Mucosa of gallbladder (tissue), 1 donor: ENCODE data around the gene TNIP2. TPM values are rescaled to one million over a fixed set of nuclear protein-coding genes. Genes with fewer than 3 reads are reported as not detected.

Source experiments
- DNase-seq: peaks from one replicate; pipeline ENCODE4 v3.0.0-alpha.2; 2020; ENCODE audit warnings: low spot score
- total RNA-seq: library from RNA; stranded (reverse); gene quantifications from one replicate; pipeline ENCODE4 v1.2.1, GENCODE V29; 2021
- donor health status: DM: no; HTN: no; CAD: no.

Gene TNIP2
- total RNA-seq, 1 donor from 2014 or later, result 42.2 TPM

DNA sequence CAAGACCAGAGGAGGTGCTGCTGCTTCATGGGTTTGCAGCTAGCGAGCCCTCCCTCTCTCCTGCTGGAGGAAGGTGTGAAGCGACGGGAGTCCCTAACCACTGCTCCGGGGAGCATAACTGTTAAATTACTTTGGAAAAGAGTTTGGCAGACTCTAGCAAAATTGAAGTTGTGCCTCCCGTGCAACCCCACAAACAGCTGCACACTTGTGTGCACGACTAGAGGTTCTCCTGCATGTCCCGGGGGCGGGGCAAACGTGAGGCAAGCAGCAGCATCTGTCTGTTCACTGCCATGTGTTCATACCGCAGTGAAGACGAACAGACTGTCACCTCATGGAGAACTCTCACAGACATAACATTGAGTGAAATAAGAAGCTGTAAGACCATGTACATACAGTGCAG, 34.5 kb downstream of the TNIP2 start:
- no peak for DNase-seq

DNA sequence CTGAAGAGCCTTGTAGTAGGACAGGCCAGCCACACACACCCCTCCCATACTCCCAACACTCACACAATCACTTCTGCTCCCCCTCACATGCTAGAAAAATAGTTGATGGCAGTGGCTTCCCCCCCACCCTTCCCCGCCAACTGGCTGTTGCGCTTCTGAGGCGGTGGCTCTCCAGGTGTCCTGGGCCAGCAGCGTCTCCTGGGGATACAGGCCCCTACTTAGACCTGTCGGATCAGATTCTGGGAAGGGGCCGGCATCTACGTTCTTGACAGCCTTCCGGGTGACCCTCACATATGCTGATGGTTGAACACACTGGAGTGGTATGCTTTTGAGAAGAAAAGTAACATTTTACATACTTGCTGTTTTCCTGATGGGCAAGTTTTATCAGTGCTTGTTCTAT, 39.9 kb downstream of the TNIP2 start:
- DNase-seq, result no peak

DNA sequence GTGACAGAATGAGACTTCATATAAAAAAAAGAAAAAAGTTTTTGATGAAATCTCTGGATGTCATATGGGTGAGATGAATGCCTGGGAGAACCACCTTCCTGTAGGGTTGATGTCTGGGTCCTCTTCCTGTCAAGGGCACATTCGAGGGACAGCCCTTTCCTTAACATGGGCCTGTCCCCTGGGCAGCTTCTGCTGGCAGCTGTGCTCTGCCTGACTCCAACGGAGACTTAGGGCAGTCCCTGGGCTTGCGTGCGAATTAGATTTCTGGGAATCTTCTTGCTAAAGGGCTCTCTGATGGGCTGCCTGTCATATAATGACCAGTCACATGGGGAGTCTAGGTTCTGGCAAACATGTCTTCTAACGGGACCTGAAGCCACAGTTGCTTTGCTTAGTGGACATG, 40.7 kb downstream of the TNIP2 start:
- DNase-seq, result no peak

DNA sequence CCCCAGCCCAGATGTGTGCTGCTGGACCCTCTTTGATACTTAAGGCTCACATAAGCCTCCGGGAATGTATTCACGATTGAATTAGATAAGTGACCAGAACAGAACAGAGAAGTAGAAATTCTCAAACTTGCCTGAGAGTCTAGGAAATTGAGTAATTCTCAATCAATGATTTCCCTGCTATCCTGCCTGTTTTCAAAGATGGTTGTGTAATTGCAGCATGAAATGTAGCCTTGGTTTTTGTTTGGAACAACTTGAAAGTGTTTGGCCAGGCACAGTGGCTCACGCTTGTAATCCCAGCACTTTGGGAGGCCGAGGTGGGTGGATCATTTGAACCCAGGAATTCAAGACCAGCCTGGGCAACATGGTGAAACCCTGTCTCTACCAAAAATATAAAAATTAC, 41.2 kb downstream of the TNIP2 start:
- no peak for DNase-seq

DNA sequence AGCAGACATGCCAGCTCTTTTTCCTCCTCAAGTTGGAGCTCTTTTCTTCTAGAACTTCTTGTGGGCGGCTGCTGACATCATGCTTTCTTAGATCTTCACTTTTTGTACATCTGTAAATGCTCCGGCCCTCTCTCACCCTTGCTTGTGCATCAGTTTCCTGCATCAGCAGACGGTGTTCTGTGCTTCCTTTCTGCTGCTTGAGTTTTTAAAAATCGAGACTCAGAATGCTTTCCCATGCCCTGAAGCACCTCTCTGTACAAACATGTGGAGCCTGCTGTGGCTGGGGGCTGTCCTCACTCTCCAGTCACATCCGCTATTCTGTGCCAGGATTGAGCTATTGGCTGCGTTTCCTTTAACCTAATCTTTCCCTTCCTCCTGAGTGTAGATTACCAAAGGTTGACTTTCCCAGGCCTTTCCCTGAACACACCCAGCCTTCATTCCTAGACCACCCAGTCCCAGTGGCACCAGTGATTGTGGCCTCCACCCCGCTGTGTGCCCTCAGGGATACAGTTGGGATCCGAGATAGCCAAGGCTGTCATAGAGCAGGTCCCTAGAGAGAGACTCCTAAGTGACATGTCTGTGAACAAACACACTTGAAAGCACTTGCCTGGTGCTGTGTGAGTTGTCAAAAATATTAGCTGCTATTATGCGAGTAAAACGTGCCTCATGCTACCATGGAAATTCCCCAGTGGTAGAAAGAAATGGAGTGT, 41.9 kb downstream of the TNIP2 start:
- DNase-seq, result no peak

DNA sequence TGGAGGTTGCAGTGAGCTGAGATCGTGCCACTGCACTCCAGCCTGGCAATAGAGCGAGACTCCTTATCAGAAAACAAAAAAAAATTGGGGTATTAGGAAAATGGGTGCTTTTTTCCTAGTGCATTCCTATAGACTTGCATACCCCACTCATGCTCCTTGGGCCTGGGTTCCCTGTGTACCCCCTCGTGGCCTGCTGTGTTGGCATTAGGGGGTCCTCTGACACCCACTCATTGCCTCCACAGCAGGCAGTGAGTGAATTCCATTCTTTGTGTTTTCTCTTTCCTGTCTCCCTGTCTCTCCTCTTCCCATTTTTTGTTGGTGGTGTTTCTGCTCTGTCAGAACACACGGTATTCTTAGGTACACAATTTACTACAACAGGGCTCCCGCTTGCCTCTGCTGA, 42.8 kb downstream of the TNIP2 start:
- no peak for DNase-seq

DNA sequence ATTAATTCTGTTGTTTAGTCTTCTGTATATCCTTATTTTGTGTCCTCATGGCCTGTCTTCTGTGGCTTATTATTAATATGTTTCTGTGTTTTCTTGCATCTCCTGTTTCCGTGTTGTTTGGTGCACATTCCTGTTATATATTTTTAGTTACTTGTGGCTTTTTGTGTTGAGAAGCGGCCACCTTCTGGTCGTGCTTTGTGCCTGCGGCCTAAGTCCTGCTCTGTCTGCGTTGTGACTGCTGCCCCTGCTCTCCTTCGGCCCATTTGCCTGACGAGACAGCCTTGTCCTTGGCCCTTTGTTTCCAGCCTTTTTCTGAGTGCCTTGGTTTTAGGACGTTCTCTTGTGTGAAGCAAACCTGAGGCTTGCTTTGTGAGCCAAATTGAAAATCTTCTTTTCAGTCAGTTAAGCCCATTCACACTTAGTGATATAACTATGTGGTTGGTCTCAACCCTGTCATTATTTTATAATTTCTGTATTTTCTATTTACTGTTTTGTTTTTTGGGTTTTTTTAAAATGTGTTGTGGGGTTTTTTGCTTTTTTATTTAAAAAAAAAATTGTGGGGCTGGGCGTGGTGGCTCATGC, 43.8 kb downstream of the TNIP2 start:
- no peak for DNase-seq

DNA sequence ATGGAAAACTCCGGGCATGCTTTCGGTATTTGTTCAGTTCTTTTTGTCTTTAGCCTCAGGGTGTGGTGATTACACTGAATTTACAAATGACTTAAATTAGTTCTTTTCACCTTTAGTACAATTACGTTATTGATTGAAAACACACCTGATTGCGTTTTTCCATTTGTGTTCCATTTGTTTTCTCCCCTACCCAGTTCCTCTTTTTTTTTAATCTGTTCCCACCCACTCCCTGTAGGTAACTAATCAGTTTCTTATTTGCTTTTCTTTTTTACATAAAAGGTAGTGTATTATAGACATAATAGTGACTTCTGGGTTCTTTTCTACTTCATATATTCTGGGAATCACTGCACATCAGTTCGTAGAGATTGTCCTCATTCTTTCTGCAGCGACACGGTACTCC, 53.4 kb downstream of the TNIP2 start:
- no peak for DNase-seq

DNA sequence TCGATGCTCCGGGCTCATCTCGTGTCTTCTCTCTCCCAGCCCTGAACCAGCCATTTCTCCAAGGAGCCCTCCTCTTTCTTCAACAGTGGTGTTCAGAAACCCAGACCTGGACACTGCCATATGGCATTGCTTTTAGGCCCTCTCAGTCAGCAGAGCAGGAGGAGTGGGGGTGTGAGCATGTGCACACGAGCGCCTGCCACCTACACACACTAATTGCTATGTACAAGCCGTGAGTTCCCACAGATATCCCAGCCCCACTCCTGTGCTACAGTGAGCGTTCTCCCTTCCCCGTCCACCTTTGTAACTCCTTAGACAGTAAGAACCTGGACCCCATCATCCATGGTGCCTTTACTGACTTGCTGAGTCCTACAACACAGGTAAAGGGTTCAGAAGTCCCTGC, 53.8 kb downstream of the TNIP2 start:
- no peak for DNase-seq

DNA sequence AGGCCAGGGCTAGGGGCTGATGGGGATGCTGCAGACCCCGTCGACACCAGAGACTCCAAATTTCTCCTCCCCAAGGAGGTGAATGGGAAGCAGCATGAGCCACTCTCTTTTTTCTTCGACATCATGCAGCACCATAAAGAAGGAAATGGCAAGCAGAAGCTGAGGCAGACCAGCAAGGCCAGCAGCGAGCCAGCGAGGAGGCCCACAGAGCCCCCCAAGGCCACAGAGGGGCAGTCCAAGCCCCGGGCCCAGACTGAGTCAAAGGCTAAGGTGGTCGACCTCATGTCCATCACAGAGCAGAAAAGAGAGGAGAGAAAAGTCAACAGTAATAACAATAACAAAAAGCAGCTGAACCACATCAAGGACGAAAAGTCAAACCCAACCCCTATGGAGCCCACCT, 56.1 kb downstream of the TNIP2 start:
- DNase-seq, result no peak

DNA sequence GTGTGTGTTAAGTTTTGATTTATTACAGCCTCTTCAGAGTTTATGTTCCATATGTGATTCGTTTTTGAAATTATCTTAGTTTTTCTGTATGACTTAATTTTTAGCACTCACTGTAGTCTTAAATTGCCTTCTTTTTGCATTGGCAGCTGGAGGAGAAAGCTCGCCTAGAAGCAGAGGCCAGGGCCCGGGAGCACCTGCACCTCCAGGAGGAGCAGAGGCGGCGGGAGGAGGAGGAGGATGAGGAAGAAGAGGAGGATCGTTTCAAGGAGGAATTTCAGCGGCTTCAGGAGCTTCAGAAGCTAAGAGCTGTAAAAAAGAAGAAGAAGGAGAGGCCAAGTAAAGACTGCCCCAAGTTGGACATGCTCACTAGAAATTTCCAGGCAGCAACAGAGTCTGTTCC, 56.6 kb downstream of the TNIP2 start:
- no peak for DNase-seq

DNA sequence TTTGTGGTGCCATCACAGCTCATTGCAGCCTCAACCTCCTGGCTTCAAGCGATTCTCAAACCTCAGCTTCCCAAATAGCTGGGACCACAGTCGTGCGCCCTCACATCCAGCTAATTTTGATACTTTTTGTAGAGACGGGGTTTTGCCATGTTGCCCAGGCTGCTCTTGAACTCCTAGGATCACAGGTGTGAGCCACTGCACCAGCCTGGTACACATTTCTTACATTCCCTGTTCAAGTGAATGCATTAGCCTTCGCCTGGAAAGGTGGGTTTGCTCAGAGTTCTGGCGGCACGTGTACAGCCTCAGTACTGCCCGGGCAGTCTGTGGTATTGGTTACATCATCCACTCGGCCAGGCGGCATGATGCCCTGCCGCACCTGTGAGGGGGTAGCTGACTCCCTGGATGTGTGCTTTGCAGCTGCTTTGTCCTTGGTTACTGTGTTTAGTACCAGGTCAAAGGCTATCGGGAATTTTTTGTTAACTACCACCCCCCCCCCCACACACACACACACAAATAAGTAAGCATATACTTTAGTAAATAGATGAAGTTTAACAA, 57.1 kb downstream of the TNIP2 start:
- DNase-seq, result no peak

DNA sequence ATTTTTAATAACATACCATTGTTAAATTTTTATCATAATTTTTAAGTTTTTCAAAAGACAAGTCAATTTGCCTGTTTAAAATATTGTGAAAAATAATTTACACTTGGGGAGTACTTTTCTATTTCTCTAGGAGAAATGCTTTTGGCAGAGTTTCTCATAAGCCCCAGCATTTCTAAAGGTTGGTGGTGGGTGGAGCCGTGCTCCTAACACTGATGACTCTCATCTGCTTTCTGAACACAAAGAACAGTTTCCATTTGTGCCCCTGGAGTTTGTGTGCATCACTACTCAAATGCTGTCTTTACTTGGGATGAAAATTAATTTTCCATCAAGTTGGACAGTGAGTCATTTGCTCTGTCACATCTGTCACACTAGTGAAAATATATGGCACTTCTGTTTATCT, 57.6 kb downstream of the TNIP2 start:
- DNase-seq, result no peak

DNA sequence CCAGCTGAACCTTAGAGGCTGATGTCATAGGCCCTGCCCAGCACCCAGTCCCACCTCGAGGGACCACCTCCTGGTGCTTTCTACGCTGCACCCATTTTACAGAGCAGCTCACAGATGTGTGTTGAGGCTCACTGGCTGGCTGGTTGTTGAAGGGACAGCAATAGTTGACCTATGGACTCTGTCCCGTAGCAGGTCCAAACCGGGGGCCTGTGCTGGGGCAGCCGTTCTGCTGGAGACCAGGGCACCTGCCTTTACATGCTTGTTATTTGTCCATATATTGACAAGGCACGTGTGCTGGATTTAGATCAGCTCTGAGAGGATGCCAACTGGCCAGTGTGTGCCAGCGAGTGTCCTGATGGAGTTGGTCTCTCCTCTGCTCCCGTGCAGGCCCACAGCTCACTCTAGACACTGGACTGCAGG, 58.1 kb downstream of the TNIP2 start:
- DNase-seq, result no peak

DNA sequence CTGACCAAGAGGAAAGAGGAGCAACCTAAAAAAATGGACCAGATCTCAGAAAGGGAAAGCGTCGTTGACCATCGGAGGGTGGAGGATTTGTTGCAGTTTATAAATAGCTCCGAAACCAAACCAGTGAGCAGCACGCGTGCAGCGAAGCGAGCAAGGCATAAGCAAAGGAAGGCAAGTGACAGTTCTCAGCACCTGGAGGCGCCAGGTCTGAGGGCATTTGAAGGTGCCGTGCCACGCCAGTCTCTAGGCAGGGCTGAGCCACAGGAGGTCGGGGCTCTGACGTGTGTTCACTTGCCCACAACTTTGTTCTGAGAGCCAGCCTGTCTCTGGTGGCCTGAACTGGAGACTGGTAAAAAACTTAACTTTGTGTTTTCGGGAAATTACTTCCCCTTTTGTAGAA, 59.7 kb downstream of the TNIP2 start:
- DNase-seq, result no peak

DNA sequence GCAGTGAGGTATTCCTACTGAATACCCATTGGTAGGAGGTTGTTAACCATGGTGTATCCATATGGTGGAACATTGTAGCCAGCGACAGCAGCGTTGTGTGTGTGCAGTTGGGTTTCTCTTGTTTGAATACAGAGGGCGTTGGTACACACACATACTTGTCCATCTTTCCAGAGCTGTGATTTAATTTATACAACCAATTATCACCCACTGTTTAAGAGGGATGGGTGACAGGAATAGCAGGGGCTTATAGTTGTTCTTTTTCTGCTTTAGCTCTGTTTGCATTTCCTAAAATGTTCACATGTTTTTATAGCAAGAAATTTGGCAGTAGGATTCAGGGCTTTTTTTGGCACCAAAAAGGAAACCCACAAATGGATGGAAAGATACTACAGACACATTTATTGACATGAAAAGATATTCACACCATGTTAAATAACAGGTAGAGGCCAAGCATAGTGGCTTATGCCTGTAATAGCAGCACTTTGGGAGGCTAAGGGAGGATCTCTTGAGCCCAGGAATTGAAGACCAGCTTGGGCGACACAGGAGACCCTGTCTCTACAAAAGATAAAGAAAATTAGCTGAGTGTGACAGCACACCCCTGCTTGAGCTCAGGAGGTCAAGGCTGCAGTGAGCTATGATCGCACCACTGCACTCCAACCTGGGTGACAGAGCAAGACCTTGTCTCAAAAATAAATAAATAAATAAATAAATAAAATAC, 60.6 kb downstream of the TNIP2 start:
- no peak for DNase-seq

DNA sequence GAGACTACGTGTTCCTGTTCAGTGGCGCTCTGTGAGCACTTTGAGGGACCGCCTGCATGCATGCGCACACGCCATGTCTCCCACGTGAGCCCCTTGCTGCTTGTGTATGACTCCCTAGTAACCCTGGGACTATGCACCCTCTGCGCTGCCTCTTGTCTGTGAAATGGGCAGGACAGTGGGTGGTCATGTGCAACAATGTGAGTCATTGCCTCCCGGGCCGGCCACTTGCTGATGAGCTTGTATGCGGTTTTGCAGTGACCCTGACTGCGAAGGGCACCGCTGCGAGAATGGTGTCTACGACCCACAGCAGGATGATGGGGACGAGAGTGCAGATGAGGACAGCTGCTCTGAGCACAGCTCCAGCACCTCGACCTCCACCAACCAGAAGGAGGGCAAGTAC, 61.4 kb downstream of the TNIP2 start:
- DNase-seq, result no peak

DNA sequence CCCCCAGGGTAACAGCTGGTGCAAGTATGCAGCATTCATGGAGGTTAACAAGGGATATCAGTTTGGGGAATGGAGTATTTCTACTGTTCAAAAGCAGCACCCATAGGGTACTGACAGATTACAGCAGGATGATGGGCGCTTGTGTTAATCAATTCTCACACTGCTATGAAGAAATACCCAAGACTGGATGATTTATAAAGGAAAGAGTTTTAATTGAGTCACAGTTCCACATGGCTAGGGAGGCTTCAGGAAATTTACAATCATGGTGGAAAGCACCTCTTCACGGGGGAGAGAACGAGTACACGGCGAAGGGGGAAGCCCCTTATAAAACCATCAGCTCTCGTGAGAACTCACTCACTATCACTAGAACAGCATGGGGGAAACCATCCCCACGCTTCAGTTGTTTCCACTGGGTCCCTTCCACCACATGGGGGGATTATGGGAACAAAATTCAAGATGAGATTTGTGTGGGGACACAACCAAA, 64.1 kb downstream of the TNIP2 start:
- DNase-seq, result no peak

Other genes starting within 250 kb of the TNIP2 start
- gene FAM193A, start 219.7 kb downstream of the TNIP2 start, total RNA-seq, result 31.4 TPM
- gene SH3BP2, start 36.7 kb upstream of the TNIP2 start, total RNA-seq, result 62.1 TPM
- gene ADD1, start 87.5 kb upstream of the TNIP2 start, total RNA-seq, result 346 TPM
- gene NOP14, start 207.1 kb upstream of the TNIP2 start, total RNA-seq, result 17.6 TPM
- gene GRK4, start 207.2 kb upstream of the TNIP2 start, total RNA-seq, result 7.3 TPM